Hepatic stellate cell (primary cell): ENCODE data around the gene FAM81B.

Source experiments
- DNase-seq: peaks from one replicate; pipeline ENCODE4 v3.0.0; 2011; ENCODE audit warnings: low spot score

FAM81B gene

GRCh38 chr5:95471942-95472341, 80.8 kb downstream of the FAM81B start:
- DNase-seq = peak; percentile 22

GRCh38 chr5:95484421-95484820, 93.3 kb downstream of the FAM81B start:
- DNase-seq = no peak

GRCh38 chr5:95486191-95486590, 95.0 kb downstream of the FAM81B start:
- DNase-seq = no peak

- no peak for DNase-seq
Observed at GRCh38 chr5:95487880-95488279, 96.7 kb downstream of the FAM81B start.
